ENCODE data around the gene SHC1.

Gene SHC1

GRCh38 chr1:154962156-154962749 is 8.3 kb downstream of the SHC1 start:
- H3K4me3 ChIP-seq (ENCODE audit: low read length) = peak overlapping the region; percentile 72
- DNase-seq (ENCODE audit: low read depth) = no peak
- TF ChIP-seq, protein P1, sequence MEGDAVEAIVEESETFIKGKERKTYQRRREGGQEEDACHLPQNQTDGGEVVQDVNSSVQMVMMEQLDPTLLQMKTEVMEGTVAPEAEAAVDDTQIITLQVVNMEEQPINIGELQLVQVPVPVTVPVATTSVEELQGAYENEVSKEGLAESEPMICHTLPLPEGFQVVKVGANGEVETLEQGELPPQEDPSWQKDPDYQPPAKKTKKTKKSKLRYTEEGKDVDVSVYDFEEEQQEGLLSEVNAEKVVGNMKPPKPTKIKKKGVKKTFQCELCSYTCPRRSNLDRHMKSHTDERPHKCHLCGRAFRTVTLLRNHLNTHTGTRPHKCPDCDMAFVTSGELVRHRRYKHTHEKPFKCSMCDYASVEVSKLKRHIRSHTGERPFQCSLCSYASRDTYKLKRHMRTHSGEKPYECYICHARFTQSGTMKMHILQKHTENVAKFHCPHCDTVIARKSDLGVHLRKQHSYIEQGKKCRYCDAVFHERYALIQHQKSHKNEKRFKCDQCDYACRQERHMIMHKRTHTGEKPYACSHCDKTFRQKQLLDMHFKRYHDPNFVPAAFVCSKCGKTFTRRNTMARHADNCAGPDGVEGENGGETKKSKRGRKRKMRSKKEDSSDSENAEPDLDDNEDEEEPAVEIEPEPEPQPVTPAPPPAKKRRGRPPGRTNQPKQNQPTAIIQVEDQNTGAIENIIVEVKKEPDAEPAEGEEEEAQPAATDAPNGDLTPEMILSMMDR (conservative IDR thresholded peaks at IDR 0.05; ENCODE audit: low read length) = no peak

DNA sequence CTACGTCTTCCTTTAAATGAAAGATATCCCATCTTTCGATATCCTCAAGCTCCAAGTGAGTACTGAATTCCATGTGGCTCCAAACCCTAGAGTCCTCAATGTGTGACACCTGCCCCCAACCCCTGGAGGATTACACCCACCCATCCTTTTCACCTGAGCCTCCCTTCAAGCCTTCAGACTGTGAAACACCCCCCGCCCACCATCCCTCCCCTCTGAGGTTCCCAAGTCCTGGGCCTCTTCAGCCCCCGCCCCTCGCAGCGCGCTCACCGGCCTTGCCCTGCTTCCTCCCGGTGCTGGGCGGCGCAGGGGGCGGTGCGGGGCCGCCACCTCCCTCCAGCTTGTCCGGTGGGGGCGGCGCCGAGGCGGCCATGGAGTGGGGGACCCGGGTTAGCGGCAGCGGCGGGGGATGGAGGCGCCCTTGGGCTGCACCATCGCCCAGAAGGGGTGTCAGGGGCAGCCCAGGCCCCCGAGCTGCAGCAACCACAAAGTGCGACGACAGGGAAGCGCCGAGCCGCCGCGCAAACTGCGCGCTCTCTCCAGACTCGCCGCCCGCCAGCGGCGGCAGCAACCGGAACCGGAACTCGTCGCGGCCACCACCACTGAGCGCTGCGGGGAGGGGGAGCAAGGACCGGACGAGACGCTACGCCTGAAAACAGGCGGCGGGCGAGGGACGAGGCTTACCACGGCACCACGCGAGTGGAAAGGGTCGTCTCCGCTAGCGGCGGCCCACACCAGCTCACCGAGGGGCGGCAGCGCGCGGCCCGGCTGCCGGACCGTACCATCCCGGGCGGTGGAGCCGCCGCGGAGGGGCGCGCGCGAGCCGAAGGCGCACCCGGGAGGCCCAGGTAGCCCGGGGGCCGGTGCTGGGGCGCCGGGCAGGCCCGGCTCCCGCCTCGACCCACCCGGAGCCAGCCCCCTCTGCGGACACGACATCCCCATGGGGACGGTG is 9.1 kb downstream of the SHC1 start, which contains the start of gene PYGO2:
PYGO2 (minus strand) TSS at position 576 of the 949 bp plus-strand sequence; CDS start at position 370, 206 bp downstream.
- DNase-seq (ENCODE audit: low read depth) = peak; percentile 64

GRCh38 chr1:154960446-154961136 is 10.0 kb downstream of the SHC1 start:
- DNase-seq (ENCODE audit: low read depth) = no peak
- TF ChIP-seq, protein P1 (conservative IDR thresholded peaks at IDR 0.05; ENCODE audit: low read length) = no peak
- H3K4me3 ChIP-seq (ENCODE audit: low read length) = peak overlapping the region; percentile 72

More for the DNA sequence above, 9.1 kb downstream of the SHC1 start, which contains the start of gene PYGO2:
- TF ChIP-seq, protein P1 (conservative IDR thresholded peaks at IDR 0.05; ENCODE audit: low read length) = no peak; the same call in 1 of the 2 replicates
- H3K4me3 ChIP-seq (ENCODE audit: low read length) = peak within 1 kb of the TSS; percentile 72

DNA sequence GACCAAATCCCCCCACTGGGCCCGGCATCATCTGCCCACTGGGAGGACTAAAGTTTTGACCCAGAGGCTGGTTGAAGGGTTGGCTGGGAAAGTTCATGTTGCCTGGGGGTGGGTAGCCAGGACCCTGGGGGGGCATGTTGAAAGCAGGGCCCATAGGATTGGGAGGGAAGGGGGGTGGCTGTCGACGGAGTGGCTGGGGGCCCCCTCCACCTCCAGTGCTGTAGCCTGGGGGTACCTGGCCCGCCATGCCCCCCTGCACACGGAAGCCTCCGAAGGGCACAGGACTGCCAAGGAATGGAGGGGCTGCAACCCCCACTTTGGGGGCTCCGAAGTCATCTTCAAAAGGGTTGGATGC is 11.1 kb downstream of the SHC1 start:
- TF ChIP-seq, protein P1 (conservative IDR thresholded peaks at IDR 0.05; ENCODE audit: low read length) = no peak
- DNase-seq (ENCODE audit: low read depth) = no peak
- H3K4me3 ChIP-seq (ENCODE audit: low read length) = no peak overlapping the region

- DNase-seq (ENCODE audit: low read depth) = no peak
- no peak overlapping the region for H3K4me3 ChIP-seq (ENCODE audit: low read length)
- TF ChIP-seq, protein P1 (conservative IDR thresholded peaks at IDR 0.05; ENCODE audit: low read length) = no peak
Measured at GRCh38 chr1:154958681-154959425, 11.7 kb downstream of the SHC1 start.

GRCh38 chr1:154958036-154958435 is 12.5 kb downstream of the SHC1 start:
- H3K4me3 ChIP-seq (ENCODE audit: low read length) = no peak overlapping the region
- TF ChIP-seq, protein P1 (conservative IDR thresholded peaks at IDR 0.05; ENCODE audit: low read length) = no peak
- no peak for DNase-seq (ENCODE audit: low read depth)

Data from AG10803 (cell line).